Measurements from ENCODE around the gene ZNF841.
"Not testable (repeated sequence)": the region's sequence is repeated elsewhere in the genome, so short reads cannot be mapped to it uniquely, and the experiment has no call there.

ZNF841 gene

DNA sequence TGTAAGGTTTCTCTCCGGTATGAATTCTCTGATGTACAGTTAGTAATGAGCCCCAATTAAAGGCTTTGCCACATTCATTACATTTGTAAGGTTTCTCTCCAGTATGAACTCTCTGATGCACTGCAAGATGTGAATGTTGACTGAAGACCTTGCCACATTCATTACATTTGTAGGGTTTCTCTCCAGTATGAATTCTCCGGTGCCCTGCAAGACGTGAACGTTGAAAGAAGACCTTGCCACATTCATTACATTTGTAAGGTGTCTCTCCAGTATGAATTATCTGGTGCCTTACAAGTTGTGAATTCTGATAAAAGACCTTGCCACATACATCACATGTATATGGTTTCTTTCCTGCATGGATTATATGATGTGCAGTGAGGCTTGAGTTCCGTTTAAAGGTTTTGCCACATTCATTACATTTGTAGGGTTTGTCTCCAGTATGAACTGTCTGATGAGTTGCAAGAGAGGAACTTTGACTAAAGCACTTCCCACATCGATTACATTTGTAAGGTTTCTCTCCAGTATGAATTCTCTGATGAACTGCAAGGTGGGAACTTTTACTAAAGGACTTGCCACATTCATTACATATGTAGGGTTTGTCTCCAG, 29.2 kb downstream of the ZNF841 start:
- FAIRE-seq = no peak

DNA sequence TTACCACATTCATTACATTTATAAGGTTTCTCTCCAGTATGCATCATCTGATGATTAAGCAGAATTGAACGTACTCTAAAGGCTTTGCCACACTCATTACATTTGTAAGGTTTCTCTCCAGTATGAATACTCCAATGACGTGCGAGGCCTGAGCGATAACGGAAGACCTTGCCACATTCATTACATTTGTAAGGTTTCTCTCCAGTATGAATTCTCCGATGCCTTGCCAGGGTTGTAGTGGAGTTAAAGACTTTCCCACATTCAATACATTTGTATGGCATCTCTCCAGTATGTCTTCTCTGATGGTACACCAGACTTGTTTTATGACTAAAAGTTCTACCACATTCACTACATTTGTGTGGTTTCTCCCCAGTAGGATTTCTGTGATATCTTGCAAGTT, 30.2 kb downstream of the ZNF841 start:
- FAIRE-seq = no peak

DNA sequence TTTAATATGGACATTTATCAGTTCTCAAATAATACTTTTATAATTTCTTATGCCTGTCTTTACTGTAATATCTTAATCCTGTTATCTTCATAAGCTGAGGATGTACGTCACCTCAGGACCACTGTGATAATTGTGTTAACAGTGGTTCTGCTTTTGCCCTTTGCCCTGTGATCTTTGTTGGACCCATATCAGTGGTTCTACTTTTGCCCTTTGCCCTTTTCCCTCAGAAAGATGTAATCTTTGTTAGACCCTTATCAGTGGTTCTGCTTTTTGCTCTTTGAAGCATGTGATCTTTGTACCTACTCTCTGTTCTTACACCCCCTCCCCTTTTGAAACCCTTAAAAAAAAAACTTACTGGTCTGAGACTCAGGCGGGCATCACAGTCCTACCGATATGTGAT, 39.1 kb downstream of the ZNF841 start:
- FAIRE-seq = not testable (repeated sequence)

- FAIRE-seq = not testable (repeated sequence)
Observed at GRCh38 chr19:52051736-52052135, 43.8 kb downstream of the ZNF841 start.

DNA sequence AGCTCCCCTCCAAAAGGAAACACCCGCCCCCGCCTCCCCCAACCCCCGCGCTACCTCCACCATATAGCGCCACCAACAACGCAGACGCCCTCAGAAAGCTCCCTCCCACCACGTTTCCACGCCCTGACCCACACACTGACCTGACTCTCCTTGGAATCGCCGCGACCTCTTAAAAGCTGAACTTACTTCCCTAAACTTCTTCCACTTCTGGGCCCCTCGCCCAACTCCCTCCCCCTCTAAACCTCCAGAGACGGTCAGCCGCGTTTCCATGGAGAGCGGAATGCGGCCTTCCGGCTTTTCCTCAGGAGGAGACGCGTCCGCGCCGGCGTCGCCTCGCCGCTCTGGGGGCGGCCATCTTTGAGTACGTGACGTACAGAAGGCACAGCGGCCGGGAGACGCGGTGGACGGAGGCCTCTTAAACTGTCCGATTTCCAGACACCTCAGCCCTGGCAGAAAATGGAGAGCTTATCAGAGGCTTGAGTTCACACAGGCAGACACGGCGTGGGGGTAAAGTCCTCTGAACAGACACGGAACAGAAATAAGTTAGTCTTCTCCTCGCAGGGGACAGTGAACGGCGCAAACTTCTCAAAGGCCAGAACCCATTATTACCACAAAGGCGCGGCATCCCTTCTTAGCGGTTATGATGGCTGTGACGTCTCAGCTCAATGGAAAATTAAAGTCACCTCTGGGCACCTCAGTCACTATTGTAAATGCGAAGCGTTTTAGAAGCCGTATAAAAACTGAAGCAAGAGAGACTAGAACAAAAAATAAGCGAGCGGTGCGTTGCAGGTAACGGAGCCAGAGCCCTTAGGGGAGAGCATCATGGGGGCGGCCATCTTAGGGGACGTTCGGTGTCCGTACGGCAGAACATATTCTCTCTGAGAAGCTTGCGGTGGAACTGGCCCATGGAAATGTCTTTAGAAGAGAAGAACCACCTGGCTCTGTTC, 46.7 kb downstream of the ZNF841 start, which contains the start of gene ZNF432:
ZNF432 (minus strand) TSS at position 284 of the 947 bp plus-strand sequence. CDS start 1,970 bp downstream, outside the sequence.
- FAIRE-seq = peak; percentile 83

- no peak for FAIRE-seq
Observed at GRCh38 chr19:52039169-52039568, 56.4 kb downstream of the ZNF841 start.

DNA sequence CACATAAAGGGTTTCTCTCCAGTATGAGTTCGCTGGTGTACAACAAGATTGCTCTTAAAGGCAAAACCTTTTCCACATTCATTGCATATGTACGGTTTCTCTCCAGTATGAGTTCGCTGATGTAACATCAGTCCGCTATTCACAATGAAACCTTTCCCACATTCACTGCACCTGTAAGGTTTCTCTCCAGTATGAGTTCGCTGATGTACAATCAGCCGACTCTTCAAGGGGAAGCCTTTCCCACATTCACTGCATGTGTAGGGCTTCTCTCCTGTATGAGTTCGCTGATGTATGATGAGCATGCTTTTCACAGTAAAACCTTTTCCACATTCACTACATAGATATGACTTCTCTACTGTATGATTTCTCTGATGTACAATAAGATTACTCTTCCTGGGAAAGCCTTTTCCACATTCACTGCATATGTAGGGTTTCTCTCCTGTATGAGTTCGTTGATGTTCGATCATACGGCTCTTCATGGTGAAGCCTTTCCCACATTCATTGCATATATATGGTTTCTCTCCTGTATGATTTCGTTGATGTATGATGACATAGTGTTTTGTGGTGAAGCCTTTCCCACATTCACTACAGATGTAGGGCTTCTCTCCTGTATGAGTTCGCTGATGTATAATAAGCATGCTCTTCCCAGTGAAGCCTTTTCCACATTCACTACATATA, 61.4 kb downstream of the ZNF841 start:
- FAIRE-seq = no peak

DNA sequence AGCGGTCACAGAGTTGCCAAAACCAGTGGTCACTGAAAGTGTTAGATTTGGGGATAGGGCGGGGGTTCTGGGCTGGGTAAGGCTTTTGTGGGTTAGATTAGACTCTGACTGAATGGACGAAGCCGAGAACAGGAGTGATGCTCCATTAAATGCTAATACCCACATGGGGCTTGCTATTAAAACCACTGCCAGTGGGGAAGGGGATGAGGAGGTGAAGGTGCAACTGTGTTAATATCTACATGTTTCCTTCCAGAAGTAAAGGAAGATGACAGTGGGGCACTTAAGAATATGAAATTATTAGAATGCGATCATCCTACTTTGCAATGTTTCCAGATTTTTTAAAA, 66.8 kb downstream of the ZNF841 start:
- FAIRE-seq = no peak

DNA sequence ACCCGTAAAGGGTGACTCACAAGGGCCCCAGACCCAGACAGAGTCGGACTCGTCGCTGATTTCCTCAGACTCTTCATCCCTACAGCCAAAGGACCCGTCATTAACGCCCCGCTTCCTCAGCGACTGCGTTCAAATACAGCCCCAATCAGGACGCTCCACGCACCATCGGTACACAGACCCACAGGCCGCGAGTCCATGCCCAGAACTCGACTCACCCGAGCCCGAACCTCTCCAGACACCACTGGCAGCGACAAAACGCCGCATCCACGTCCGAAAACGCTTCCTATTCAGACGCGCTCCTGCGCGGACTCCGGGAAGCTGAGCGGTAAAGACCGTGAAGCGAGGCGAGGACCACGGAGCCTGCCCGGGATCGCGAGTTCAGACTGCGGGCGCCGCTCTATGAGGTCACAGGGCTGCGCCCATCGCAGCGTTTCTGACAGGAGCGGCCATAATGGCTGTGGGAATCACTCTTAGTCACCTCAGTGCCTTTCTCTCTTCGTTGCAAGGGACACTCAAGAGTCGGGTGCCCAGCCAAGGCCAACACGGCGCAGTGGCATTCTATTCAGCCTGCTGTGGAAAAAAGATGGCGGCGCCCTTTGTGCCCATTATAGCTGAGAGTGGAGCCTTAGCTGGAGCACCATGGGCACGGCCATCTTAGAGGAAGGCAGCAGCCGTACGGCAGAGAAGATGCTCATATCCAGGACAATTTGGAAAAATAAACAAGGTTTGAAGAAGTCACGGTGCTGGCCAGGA, 67.4 kb downstream of the ZNF841 start, which contains the start of gene ZNF614:
ZNF614 (minus strand) TSS at position 353 of the 753 bp plus-strand sequence. CDS start 2,634 bp downstream, outside the sequence.
- no peak for FAIRE-seq

DNA sequence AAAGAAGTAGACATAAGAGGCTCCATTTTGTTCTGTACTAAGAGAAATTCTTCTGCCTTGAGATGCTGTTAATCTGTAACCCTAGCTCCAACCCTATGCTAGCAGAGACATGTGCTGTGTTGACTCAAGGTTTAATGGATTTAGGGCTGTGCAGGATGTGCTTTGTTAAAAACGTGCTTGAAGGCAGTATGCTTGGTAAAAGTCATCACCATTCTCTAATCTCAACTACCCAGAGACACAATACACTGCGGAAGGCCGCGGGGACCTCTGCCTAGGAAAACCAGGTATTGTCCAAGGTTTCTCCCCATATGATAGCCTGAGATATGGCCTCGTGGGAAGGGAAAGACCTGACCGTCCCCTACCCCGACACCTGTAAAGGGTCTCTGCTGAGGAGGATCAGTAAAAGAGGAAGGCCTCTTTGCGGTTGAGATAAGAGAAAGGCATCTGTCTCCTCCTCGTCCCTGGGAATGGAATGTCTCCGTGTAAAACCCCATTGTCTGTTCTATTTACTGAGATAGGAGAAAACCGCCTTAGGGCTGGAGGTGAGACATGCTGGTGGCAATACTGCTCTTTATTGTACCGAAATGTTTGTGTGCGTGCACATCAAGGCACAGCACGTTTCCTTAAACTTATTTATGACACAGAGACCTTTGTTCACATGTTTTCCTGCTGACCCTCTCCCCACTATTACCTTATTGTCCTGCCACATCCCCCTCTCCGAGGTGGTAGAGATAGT, 69.1 kb downstream of the ZNF841 start:
- FAIRE-seq = not testable (repeated sequence)

DNA sequence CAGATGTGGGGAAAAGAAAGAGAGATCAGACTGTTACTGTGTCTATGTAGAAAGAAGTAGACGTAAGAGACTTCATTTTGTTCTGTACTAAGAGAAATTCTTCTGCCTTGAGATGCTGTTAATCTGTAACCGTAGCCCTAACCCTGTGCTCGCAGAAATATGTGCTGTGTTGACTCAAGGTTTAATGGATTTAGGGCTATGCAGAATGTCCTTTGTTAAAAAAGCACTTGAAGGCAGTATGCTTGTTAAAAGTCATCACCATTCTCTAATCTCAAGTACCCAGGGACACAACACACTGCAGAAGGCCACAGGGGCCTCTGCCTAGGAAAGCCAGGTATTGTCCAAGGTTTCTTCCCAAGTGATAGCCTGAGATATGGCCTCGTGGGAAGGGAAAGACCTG, 71.1 kb downstream of the ZNF841 start:
- FAIRE-seq = not testable (repeated sequence)

GRCh38 chr19:52022193-52022592, 73.4 kb downstream of the ZNF841 start:
- FAIRE-seq = no peak

- FAIRE-seq = no peak
Observed at GRCh38 chr19:52020506-52020905, 75.1 kb downstream of the ZNF841 start.

All from TTC549 (cell line).